ENCODE data around the gene FREY1. TPM values are rescaled to one million over a fixed set of nuclear protein-coding genes. Genes with fewer than 3 reads are reported as not detected.

Gene FREY1
- total and polyA plus RNA-seq, 2 of the 13 experiments (the other 11 are each of a cell fraction or from before 2014, with no cell fraction given) = 0.44 to 0.73 TPM

DNA sequence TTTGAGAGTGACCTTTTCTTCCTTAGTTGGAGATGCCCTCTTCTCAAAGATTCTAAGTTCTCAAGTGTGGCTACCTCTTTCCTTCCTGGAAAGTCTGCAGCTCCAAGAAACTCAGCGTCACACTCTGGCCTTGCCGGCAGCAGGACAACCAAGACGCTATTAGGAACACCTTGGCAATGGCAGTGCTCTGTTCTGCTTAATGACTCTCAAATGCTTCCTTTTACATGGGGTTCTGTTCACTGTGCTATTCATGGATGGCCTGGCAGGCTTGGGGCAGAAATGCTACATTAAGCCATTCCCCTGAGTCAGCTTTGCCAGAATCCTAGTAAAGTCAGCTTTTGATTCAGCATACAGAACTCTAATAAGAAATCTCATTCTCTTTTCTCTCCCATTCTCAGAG is 41.3 kb upstream of the FREY1 start (continued):
- TF ChIP-seq THAP8 (CRISPR knock-in tag; IDR thresholded peaks at IDR 0.05; ENCODE audit: borderline replicate concordance) (no peak), SUZ12 (IDR thresholded peaks at IDR 0.05; ENCODE audit: low read depth, low read length) (no peak), ZNF749 (CRISPR knock-in tag; IDR thresholded peaks at IDR 0.05; ENCODE audit: borderline replicate concordance) (no peak), CENPX (CRISPR knock-in tag; IDR thresholded peaks at IDR 0.05) (no peak), HCFC1 (IDR thresholded peaks at IDR 0.05; ENCODE audit: low read depth, low read length) (no peak)
- TF ChIP-seq, protein P1, sequence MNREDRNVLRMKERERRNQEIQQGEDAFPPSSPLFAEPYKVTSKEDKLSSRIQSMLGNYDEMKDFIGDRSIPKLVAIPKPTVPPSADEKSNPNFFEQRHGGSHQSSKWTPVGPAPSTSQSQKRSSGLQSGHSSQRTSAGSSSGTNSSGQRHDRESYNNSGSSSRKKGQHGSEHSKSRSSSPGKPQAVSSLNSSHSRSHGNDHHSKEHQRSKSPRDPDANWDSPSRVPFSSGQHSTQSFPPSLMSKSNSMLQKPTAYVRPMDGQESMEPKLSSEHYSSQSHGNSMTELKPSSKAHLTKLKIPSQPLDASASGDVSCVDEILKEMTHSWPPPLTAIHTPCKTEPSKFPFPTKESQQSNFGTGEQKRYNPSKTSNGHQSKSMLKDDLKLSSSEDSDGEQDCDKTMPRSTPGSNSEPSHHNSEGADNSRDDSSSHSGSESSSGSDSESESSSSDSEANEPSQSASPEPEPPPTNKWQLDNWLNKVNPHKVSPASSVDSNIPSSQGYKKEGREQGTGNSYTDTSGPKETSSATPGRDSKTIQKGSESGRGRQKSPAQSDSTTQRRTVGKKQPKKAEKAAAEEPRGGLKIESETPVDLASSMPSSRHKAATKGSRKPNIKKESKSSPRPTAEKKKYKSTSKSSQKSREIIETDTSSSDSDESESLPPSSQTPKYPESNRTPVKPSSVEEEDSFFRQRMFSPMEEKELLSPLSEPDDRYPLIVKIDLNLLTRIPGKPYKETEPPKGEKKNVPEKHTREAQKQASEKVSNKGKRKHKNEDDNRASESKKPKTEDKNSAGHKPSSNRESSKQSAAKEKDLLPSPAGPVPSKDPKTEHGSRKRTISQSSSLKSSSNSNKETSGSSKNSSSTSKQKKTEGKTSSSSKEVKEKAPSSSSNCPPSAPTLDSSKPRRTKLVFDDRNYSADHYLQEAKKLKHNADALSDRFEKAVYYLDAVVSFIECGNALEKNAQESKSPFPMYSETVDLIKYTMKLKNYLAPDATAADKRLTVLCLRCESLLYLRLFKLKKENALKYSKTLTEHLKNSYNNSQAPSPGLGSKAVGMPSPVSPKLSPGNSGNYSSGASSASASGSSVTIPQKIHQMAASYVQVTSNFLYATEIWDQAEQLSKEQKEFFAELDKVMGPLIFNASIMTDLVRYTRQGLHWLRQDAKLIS (CRISPR knock-in tag; IDR thresholded peaks at IDR 0.05) = no peak

- no peak for DNase-seq (ENCODE audit: low spot score)
- no peak overlapping the region for H3K4me3 ChIP-seq (replicated peaks in 1 of 3; ENCODE audit: insufficient read depth in 1 of 3, low read depth in 2 of 3, low read length in 3 of 3)
- ChIA-PET POLR2A (no interaction called here), CTCF (ENCODE audit: low intra/inter-chr PET ratio, low total read pairs) (no interaction called here)
- BruUV-seq (replicated peaks) = no TSS peak
- no peak overlapping the region for H2AFZ ChIP-seq (ENCODE audit: low read length)
- WGBS (ENCODE audit: low lambda C conversion rate) = 100% methylated on average over 1 of the region's 1 CpG
- no peaks in the 10 kb centered on the region for H3K9me3 ChIP-seq (ENCODE audit: low read length)
- no peaks in the 10 kb centered on the region for H3K79me2 ChIP-seq (ENCODE audit: insufficient read depth, low read length)
- ATAC-seq = no peak
- intact Hi-C loops (cut with micrococcal nuclease; ENCODE audit: unreplicated experiment) = no loop called here
- H3K27me3 ChIP-seq (ENCODE audit: control insufficient read depth in 1 of 2, insufficient read depth in 2 of 2, low read length in 2 of 2) = no peaks in the 10 kb centered on the region
- no peak overlapping the region for H3K27ac ChIP-seq (ENCODE audit: extremely low read length, insufficient read depth, low read length)
- peaks cover 15 to 28% of the 10 kb centered on the region in 2 experiments; a peak in 4 of 5 replicates for H3K36me3 ChIP-seq (replicated peaks in 1 of 2; ENCODE audit: control insufficient read depth in 1 of 2, insufficient read depth in 2 of 2, low read length in 2 of 2)
- in situ Hi-C loops (cut with HindIII; ENCODE audit: extremely low pct_ligation_motif_present, low pct_unique_long_range_greater_than_20kb) = no loop called here
- no peaks in the 10 kb centered on the region for H3K4me1 ChIP-seq (ENCODE audit: insufficient read depth, low read length)
- no peak for FAIRE-seq
- no peak overlapping the region for H3K9ac ChIP-seq (ENCODE audit: insufficient read depth, low read depth, low read length)
- H4K20me1 ChIP-seq (ENCODE audit: insufficient read depth, low read length) = no peaks in the 10 kb centered on the region
- H3K4me2 ChIP-seq (ENCODE audit: low read depth, low read length) = no peak overlapping the region
- TF ChIP-seq KLF15 (CRISPR knock-in tag; IDR thresholded peaks at IDR 0.05; ENCODE audit: borderline replicate concordance) (no peak), IKZF1 (IDR thresholded peaks at IDR 0.05) (no peak), RFX3 (CRISPR knock-in tag; IDR thresholded peaks at IDR 0.05) (no peak), ZBTB7B (CRISPR knock-in tag; IDR thresholded peaks at IDR 0.05) (no peak)
These were observed 40.8 kb upstream of the FREY1 start for GRCh38 chr11:45947885-45948284.
